A673 (cell line): ENCODE data around the gene RORC.

ENCODE experiments used
- CTCF ChIP-seq: fragments of 300-800, 200-600 bp; sonication (generic); conservative IDR thresholded peaks from 2 replicates; pipeline ENCODE4 v1.5.1; 2017; ENCODE audit warnings: low read depth, mild to moderate bottlenecking, antibody characterized with exemption, low read length, moderate library complexity, mixed read lengths
- EZH2 ChIP-seq: fragments of 200-600 bp; sonication (generic); IDR thresholded peaks from 2 replicates; pipeline ENCODE4 v1.6.1; 2017; ENCODE audit warnings: borderline replicate concordance, low read depth, mild to moderate bottlenecking, mixed read lengths, antibody characterized with exemption, low read length; ENCODE audit not compliant: poor library complexity, severe bottlenecking

- TF ChIP-seq CTCF (no peak), EZH2 (no peak)
These were observed 8.4 kb downstream of the RORC start for GRCh38 chr1:151823175-151823574.
